HepG2 (cell line): Measurements from ENCODE around the gene CLIC1. TPM values are rescaled to one million over a fixed set of nuclear protein-coding genes. Genes with fewer than 3 reads are reported as not detected.

Experiments
- ADNP ChIP-seq: sonication (generic); formaldehyde crosslinking; IDR thresholded peaks from 2 replicates; pipeline ENCODE4 v1.4.0; 2020; ENCODE audit warnings: missing genetic modification reagents
- E2F5 ChIP-seq: sonication (generic); formaldehyde crosslinking; conservative IDR thresholded peaks from 2 replicates; pipeline ENCODE4 v1.4.0; 2020; ENCODE audit warnings: missing genetic modification reagents
- HES4 ChIP-seq: sonication (generic); formaldehyde crosslinking; IDR thresholded peaks from 2 replicates; pipeline ENCODE4 v1.9.0; 2021; ENCODE audit warnings: mild to moderate bottlenecking, missing genetic modification reagents, borderline replicate concordance
- KLF6 ChIP-seq: IDR thresholded peaks from 2 replicates; pipeline ENCODE4 v1.8.0; 2016; ENCODE audit warnings: missing biosample characterization, missing genetic modification reagents
- PHF20 ChIP-seq: sonication (generic); formaldehyde crosslinking; IDR thresholded peaks from 2 replicates; pipeline ENCODE4 v1.5.0; 2020; ENCODE audit warnings: mild to moderate bottlenecking, missing genetic modification reagents
- PRDM15 ChIP-seq: sonication (generic); formaldehyde crosslinking; IDR thresholded peaks from 2 replicates; pipeline ENCODE4 v1.4.0; 2020; ENCODE audit warnings: missing genetic modification reagents
- THAP8 ChIP-seq: sonication (generic); formaldehyde crosslinking; IDR thresholded peaks from 2 replicates; pipeline ENCODE4 v1.5.1; 2020; ENCODE audit warnings: missing genetic modification reagents, mild to moderate bottlenecking, borderline replicate concordance
- ZBTB42 ChIP-seq: sonication (generic); formaldehyde crosslinking; IDR thresholded peaks from 2 replicates; pipeline ENCODE4 v1.5.0; 2020; ENCODE audit warnings: mild to moderate bottlenecking, missing genetic modification reagents
- ZNF276 ChIP-seq: sonication (generic); formaldehyde crosslinking; IDR thresholded peaks from 2 replicates; pipeline ENCODE4 v1.4.0; 2020; ENCODE audit warnings: mild to moderate bottlenecking, low read depth, missing genetic modification reagents
- ZNF407 ChIP-seq: sonication (generic); formaldehyde crosslinking; IDR thresholded peaks from one replicate; pipeline ENCODE4 v1.5.1; 2020; ENCODE audit warnings: mild to moderate bottlenecking, missing genetic modification reagents; ENCODE audit errors: not compliant biosample characterization
- polyA plus RNA-seq, 8 experiments: library from polyadenylated mRNA; depleted of rRNA in 3 of 8; stranded (reverse) in 7 of 8; unstranded in 1 of 8; fragments of >200 nt; fragmentation: Illumina TruSeq in 4 of 8; extraction: Trizol in 4 of 8; gene quantifications; 2 replicates each; pipeline versions ENCODE4 v1.2.1 to v1.2.3, GENCODE V29; 2011 to 2016; ENCODE audit warnings: low read depth in 4 of 8, missing spikeins in 1 of 8, mixed read lengths in 1 of 8; ENCODE audit not compliant: insufficient read depth in 1 of 8
- total RNA-seq, 5 experiments: library from RNA; depleted of rRNA; stranded (reverse); fragments of >200 nt; fragmentation: Illumina TruSeq; extraction: Trizol; gene quantifications; 2 replicates each; pipeline ENCODE4 v1.2.3, GENCODE V29; 2016; ENCODE audit warnings: low read depth in 1 of 5

CLIC1 gene
- total and polyA plus RNA-seq, 2 of the 13 experiments (the other 11 are each of a cell fraction or from before 2014, with no cell fraction given), result 602 to 891 TPM

- no peak for TF ChIP-seq ZNF407
- TF ChIP-seq ZNF276, result no peak
- TF ChIP-seq HES4 (CRISPR knock-in tag), result no peak
- TF ChIP-seq PHF20 (CRISPR knock-in tag), result peak; percentile 88
- no peak for TF ChIP-seq E2F5 (CRISPR knock-in tag)
- TF ChIP-seq KLF6, result no peak; the same call in 1 of the 2 replicates
- 0 out of 2 replicates have a peak, but pooled peaks have one; percentile 13 for TF ChIP-seq ZBTB42
- TF ChIP-seq PRDM15, result no peak
- peak; percentile 66; the same call in 1 of the 2 replicates for TF ChIP-seq THAP8 (CRISPR knock-in tag)
- no peak for TF ChIP-seq ADNP
These were observed 33.3 kb downstream of the CLIC1 start, which contains the start of gene ABHD16A (continued) for GRCh38 chr6:31702819-31703716.
